Activated naive CD4-positive, alpha-beta T cell treated with anti-CD3 and anti-CD28 coated beads for 36 hours (primary cell): ENCODE measurements around the gene BTBD7. TPM values are rescaled to one million over a fixed set of nuclear protein-coding genes. Genes with fewer than 3 reads are reported as not detected.
A peak's percentile ranks its signal among the peaks of the same experiment; 100 is the strongest.
"Not testable (repeated sequence)": the region's sequence is repeated elsewhere in the genome, so short reads cannot be mapped to it uniquely, and the experiment has no call there.

Experiments used
- CTCF ChIA-PET: fragments of 350-600 bp; sonication (Branson Sonifier 250); formaldehyde crosslinking; loops from one replicate; lab custom pipeline; 2021; ENCODE audit warnings: antibody characterized with exemption; lab: Charles Lee
- DNase-seq: peaks from one replicate; pipeline ENCODE4 v3.0.0-alpha.2; 2020
- H3K27ac Mint-ChIP-seq: one replicate; pipeline ENCODE4 v1.8.0; 2021; ENCODE audit warnings: mild to moderate bottlenecking, mixed read lengths
- H3K27me3 Mint-ChIP-seq: one replicate; pipeline ENCODE4 v1.8.0; 2021; ENCODE audit warnings: low read depth, mixed read lengths
- H3K36me3 Mint-ChIP-seq: one replicate; pipeline ENCODE4 v1.8.0; 2021; ENCODE audit warnings: low read depth, mixed read lengths
- H3K4me1 Mint-ChIP-seq: one replicate; pipeline ENCODE4 v1.8.0; 2021; ENCODE audit warnings: low read depth, mixed read lengths
- H3K4me3 Mint-ChIP-seq: one replicate; pipeline ENCODE4 v1.8.0; 2021; ENCODE audit warnings: mild to moderate bottlenecking, moderate library complexity, mixed read lengths
- H3K9me3 Mint-ChIP-seq: one replicate; pipeline ENCODE4 v1.8.0; 2021; ENCODE audit warnings: mixed read lengths
- intact Hi-C: fragments of 100-400 bp; cut with micrococcal nuclease; formaldehyde crosslinking; loops from one replicate; pipeline ENCODE4 v1.15.1; 2023
- total RNA-seq, 2 experiments: library from RNA; stranded (reverse); gene quantifications; one replicate each; pipeline ENCODE4 v1.2.3, GENCODE V29; 2021

BTBD7 gene
- total RNA-seq, 2 experiments from 2014 or later: 7.2 to 7.7 TPM

- no peaks in the 10 kb centered on the region for H3K9me3 Mint-ChIP-seq
- CTCF ChIA-PET: interaction anchor here (0.6 to 1.5 kb wide), 2 partner anchors 8 to 334 kb away, joined by 3 to 4 read pairs; no protein-coding TSS in a partner anchor
- no peaks in the 10 kb centered on the region for H3K27me3 Mint-ChIP-seq
- H3K27ac Mint-ChIP-seq: no peak overlapping the region
- no peaks in the 10 kb centered on the region for H3K4me1 Mint-ChIP-seq
- intact Hi-C loops: no loop called here
- peaks cover 26% of the 10 kb centered on the region for H3K36me3 Mint-ChIP-seq
- no peak overlapping the region for H3K4me3 Mint-ChIP-seq
- DNase-seq: no peak
Observed at GRCh38 chr14:93249128-93249831, 83.6 kb downstream of the BTBD7 start.

DNA sequence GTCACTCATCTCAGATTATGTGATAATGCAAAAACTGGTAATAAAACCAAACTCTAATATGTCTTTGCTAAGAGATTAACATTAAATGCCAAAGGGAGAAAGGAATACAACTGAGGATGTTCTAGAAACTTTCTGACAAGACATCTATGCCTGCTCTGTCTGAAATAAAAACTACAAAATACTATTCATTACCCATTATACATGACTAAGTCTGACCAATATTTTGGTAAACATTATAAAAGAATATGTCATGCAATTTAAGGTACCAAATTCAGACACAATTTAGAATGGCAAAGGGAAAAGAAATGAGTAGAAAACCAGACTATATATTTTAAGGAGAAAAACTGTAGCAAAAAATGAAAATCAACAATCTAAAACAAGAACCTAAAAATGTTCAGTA, 86.3 kb downstream of the BTBD7 start:
- Mint-ChIP-seq H3K27ac (no peak overlapping the region), H3K27me3 (no peaks in the 10 kb centered on the region), H3K9me3 (no peaks in the 10 kb centered on the region), H3K4me3 (no peak overlapping the region), H3K4me1 (no peaks in the 10 kb centered on the region), H3K36me3 (peaks cover 21% of the 10 kb centered on the region)
- intact Hi-C loops: no loop called here
- CTCF ChIA-PET: no interaction called here
- no peak for DNase-seq

GRCh38 chr14:93245764-93246420, 86.9 kb downstream of the BTBD7 start:
- CTCF ChIA-PET: interaction anchor here (0.5 kb wide), 1 partner anchor 373 kb away, joined by 3 read pairs; no protein-coding TSS in a partner anchor
- Mint-ChIP-seq H3K36me3 (peaks cover 19% of the 10 kb centered on the region), H3K27me3 (no peaks in the 10 kb centered on the region), H3K9me3 (no peaks in the 10 kb centered on the region), H3K4me3 (no peak overlapping the region), H3K4me1 (no peaks in the 10 kb centered on the region), H3K27ac (no peak overlapping the region)
- intact Hi-C loops: no loop called here
- DNase-seq: no peak

GRCh38 chr14:93240678-93241000, 92.2 kb downstream of the BTBD7 start:
- DNase-seq: no peak
- CTCF ChIA-PET: interaction anchor here (0.6 to 1.6 kb wide), 3 partner anchors 10 to 64 kb away, joined by 3 to 5 read pairs (median 4); no protein-coding TSS in a partner anchor
- Mint-ChIP-seq H3K27me3 (no peaks in the 10 kb centered on the region), H3K36me3 (peaks cover 8% of the 10 kb centered on the region), H3K4me3 (no peak overlapping the region), H3K9me3 (no peaks in the 10 kb centered on the region), H3K4me1 (peaks cover 3% of the 10 kb centered on the region), H3K27ac (no peak overlapping the region)
- intact Hi-C loops: no loop called here

- CTCF ChIA-PET: interaction anchor here (0.6 to 1.6 kb wide), 3 partner anchors 10 to 63 kb away, joined by 3 to 5 read pairs (median 4); no protein-coding TSS in a partner anchor
- H3K36me3 Mint-ChIP-seq: peaks cover 3% of the 10 kb centered on the region
- no peaks in the 10 kb centered on the region for H3K27me3 Mint-ChIP-seq
- H3K4me3 Mint-ChIP-seq: no peak overlapping the region
- H3K9me3 Mint-ChIP-seq: no peaks in the 10 kb centered on the region
- no peak for DNase-seq
- intact Hi-C loops: loop anchor here (10.0 kb wide), 1 partner anchor 95 kb away; the partner anchor contains the start of gene BTBD7
- peaks cover 3% of the 10 kb centered on the region for H3K4me1 Mint-ChIP-seq
- no peak overlapping the region for H3K27ac Mint-ChIP-seq
Observed at GRCh38 chr14:93239869-93240677, 92.8 kb downstream of the BTBD7 start.

- H3K36me3 Mint-ChIP-seq: no peaks in the 10 kb centered on the region
- intact Hi-C loops: loop anchor here (2.0 to 10.0 kb wide), 3 partner anchors 100 to 384 kb away; partner anchors contain the start of gene BTBD7
- peaks cover 15% of the 10 kb centered on the region for H3K4me1 Mint-ChIP-seq
- H3K27me3 Mint-ChIP-seq: peaks cover 9% of the 10 kb centered on the region
- DNase-seq: no peak
- no peaks in the 10 kb centered on the region for H3K9me3 Mint-ChIP-seq
- no peak overlapping the region for H3K4me3 Mint-ChIP-seq
- no peak overlapping the region for H3K27ac Mint-ChIP-seq
- CTCF ChIA-PET: no interaction called here
Observed at GRCh38 chr14:93234798-93235197, 98.0 kb downstream of the BTBD7 start.

- intact Hi-C loops: loop anchor here (10.0 kb wide), 1 partner anchor 102 kb away; the partner anchor contains the start of gene BTBD7
- peaks cover 15% of the 10 kb centered on the region for H3K4me1 Mint-ChIP-seq
- not testable (repeated sequence) for H3K4me3 Mint-ChIP-seq, H3K9me3 Mint-ChIP-seq, H3K27me3 Mint-ChIP-seq, H3K36me3 Mint-ChIP-seq, H3K27ac Mint-ChIP-seq, DNase-seq
- CTCF ChIA-PET: interaction anchor here (0.7 kb wide), 1 partner anchor 278 kb away, joined by 3 read pairs; no protein-coding TSS in a partner anchor
Observed at GRCh38 chr14:93233078-93233477, 99.8 kb downstream of the BTBD7 start.

GRCh38 chr14:93232159-93232558, 100.7 kb downstream of the BTBD7 start:
- Mint-ChIP-seq H3K4me1 (peaks cover 15% of the 10 kb centered on the region), H3K36me3 (peaks cover 11% of the 10 kb centered on the region), H3K9me3 (no peaks in the 10 kb centered on the region), H3K27ac (no peak overlapping the region), H3K4me3 (no peak overlapping the region), H3K27me3 (peaks cover 9% of the 10 kb centered on the region)
- intact Hi-C loops: loop anchor here (10.0 kb wide), 1 partner anchor 103 kb away; the partner anchor contains the start of gene BTBD7
- CTCF ChIA-PET: no interaction called here
- DNase-seq: no peak

DNA sequence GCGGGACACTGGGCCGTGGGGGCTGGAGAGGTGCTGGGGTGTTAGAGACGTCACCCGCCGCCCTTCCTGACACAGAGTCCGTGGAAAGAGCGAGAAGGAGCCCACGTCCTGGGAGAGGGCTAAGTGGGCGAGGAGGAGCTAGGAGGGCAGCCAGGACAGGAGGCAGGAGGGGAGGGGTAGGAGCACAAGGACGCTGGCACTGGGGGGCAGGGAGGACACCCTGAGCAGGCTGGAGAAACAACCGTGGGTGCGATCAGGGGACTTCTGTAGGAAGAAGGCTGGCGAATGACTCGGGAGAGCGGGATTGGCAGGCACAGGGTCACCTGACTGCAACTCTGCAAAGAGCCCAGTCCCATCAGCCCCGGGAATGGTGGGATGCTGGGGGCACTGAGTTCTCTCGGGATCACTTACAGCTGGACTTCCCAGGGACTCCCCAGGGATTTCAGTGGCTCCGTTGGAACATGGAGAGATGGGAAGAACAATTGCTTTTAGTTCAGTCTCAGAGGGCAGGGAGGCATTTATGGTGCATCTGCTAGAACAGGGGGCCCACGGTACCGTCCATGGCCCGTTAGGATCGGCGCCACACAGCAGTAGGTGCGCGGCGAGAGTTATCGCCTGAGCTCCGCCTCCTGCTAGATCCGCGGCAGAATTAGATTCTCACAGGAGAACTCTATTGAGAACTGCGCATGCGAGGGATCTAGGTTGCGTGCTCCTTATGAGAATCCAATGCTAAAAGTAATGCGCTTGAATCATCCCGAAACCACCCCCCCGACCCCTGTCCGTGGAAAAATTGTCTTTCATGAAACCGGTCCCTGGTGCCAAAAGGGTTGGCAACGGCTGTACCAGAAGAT, 101.5 kb downstream of the BTBD7 start:
- intact Hi-C loops: loop anchor here (10.0 kb wide), 1 partner anchor 103 kb away; the partner anchor contains the start of gene BTBD7
- peaks cover 16% of the 10 kb centered on the region for H3K36me3 Mint-ChIP-seq
- H3K27me3 Mint-ChIP-seq: peaks cover 9% of the 10 kb centered on the region
- CTCF ChIA-PET: interaction anchor here (1.2 kb wide), 1 partner anchor 24 kb away, joined by 3 read pairs; the partner anchor contains the start of genes GON7 and UBR7
- no peak for DNase-seq
- H3K27ac Mint-ChIP-seq: no peak overlapping the region
- peaks cover 15% of the 10 kb centered on the region for H3K4me1 Mint-ChIP-seq
- peak overlapping the region; percentile 67 for H3K4me3 Mint-ChIP-seq
- no peaks in the 10 kb centered on the region for H3K9me3 Mint-ChIP-seq

DNA sequence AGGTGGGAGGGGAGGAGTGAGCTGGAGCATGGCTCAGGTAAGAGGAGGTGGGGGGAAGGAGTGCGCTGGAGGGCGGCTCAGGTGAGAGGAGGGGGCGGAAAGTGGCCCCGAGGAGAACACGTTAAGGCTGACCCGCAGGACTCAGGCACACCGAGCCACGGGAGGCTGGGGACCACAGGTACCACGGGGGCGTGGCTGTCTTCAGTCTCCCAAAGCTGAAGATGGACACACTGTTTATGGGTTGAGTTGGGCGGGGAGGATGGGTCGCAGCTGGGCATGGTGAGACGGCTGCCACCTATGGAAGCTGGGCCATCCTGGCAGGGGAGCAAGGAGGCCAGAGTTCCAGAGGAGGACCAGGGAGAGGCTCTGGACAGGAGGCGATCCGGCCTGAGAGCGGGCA, 102.3 kb downstream of the BTBD7 start:
- Mint-ChIP-seq H3K27me3 (peaks cover 9% of the 10 kb centered on the region), H3K36me3 (peaks cover 22% of the 10 kb centered on the region), H3K27ac (no peak overlapping the region), H3K4me1 (peaks cover 15% of the 10 kb centered on the region), H3K9me3 (no peaks in the 10 kb centered on the region), H3K4me3 (peak overlapping the region; percentile 67)
- intact Hi-C loops: loop anchor here (10.0 kb wide), 1 partner anchor 104 kb away; the partner anchor contains the start of gene BTBD7
- CTCF ChIA-PET: interaction anchor here (1.2 kb wide), 1 partner anchor 23 kb away, joined by 3 read pairs; the partner anchor contains the start of genes GON7 and UBR7
- DNase-seq: no peak

DNA sequence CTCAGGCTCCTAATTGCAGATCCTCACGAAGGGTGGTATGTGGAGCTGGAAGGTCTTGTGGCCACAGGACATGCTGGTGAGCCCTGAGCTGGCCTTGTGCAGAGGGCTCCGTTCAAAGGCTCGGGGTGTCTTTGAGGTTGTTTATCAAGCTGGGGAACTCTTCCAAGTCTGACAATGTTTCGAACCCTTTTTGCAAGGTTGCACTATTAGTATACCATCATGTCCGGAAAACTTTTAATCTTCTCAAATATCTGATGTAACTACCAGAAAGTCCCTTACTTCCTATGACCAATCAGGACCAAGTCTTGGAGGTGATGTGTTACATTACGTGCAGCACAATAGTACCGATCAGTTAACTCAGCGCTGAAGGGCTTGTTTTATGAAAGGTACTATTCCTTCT, 104.3 kb downstream of the BTBD7 start:
- no peak for DNase-seq
- H3K4me1 Mint-ChIP-seq: peaks cover 15% of the 10 kb centered on the region
- H3K27ac Mint-ChIP-seq: no peak overlapping the region
- H3K9me3 Mint-ChIP-seq: no peaks in the 10 kb centered on the region
- peaks cover 4% of the 10 kb centered on the region for H3K27me3 Mint-ChIP-seq
- no peak overlapping the region for H3K4me3 Mint-ChIP-seq
- intact Hi-C loops: no loop called here
- CTCF ChIA-PET: no interaction called here
- H3K36me3 Mint-ChIP-seq: peaks cover 37% of the 10 kb centered on the region
